SH-SY5Y (cell line): ENCODE data around the gene XRRA1.

ENCODE experiments used
- GATA2 ChIP-seq: IDR thresholded peaks from 2 replicates; pipeline ENCODE4 v1.6.1; 2011; ENCODE audit warnings: mild to moderate bottlenecking, low read depth, low read length
- GATA3 ChIP-seq: IDR thresholded peaks from 2 replicates; pipeline ENCODE4 v1.6.1; 2011; ENCODE audit warnings: low read depth, mild to moderate bottlenecking, low read length, moderate library complexity

The XRRA1 gene

DNA sequence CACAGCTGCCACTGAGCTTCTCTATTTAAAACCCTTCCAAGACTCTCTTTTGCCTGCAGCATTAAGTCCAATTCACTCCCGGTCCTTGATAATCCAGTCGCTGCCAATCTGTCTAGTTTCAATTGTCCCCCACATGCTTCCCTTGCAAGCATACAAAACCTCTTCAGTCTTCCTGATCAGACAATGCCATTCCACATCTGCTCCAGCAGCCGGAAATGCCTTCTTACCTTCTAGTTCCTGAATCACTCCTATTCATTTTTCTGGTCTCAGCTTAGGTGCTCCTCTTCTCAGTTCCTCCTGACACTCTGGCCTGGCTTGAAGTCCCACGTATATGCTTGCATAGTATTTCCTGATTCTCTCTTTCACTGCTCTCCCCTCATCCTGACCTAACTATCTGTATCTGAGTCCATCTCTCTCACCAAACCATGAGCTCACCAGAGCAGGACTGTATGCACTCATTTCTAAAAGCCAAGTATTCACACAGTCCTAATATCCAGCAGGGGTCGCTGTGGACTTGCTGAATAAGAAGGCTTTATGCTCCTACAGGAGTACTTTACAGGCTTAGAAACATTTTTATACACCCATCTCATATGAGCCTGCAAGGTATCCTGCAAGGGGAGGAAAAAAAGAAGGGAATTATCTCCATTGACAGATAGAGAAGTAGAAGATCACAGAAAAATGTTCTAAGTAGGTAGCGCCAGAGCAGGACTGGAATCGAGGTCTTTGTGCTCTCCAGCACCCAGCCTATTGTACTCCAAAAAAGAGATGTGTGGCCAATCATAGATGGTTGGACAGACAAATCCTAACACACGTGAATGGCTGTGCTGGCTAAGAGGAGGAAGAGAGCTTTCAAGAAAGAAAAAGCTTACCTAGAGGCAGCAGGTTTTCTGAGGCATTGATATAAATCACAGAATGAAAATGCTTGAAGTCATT, 19.2 kb downstream of the XRRA1 start:
- no peak for TF ChIP-seq GATA3
- no peak for TF ChIP-seq GATA2

DNA sequence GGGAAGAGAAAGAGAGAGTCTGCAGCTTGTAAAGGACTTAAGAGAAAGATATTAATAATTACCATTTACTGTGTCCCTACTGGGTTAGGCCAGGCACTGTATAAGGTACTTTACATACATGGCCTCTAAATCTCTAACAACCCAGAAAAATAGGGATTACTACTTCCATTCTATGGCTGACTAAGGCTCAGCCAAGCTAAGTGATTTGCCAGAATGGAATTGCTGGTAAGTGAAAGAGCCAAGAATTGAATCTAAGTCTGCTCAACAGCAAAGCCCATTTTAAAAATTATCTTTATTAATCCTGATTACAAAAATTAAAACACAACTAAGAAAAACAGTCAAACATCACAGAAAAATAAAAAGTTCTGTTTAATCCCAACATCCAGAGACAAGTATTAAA, 21.4 kb downstream of the XRRA1 start:
- TF ChIP-seq GATA2 (no peak), GATA3 (no peak)

DNA sequence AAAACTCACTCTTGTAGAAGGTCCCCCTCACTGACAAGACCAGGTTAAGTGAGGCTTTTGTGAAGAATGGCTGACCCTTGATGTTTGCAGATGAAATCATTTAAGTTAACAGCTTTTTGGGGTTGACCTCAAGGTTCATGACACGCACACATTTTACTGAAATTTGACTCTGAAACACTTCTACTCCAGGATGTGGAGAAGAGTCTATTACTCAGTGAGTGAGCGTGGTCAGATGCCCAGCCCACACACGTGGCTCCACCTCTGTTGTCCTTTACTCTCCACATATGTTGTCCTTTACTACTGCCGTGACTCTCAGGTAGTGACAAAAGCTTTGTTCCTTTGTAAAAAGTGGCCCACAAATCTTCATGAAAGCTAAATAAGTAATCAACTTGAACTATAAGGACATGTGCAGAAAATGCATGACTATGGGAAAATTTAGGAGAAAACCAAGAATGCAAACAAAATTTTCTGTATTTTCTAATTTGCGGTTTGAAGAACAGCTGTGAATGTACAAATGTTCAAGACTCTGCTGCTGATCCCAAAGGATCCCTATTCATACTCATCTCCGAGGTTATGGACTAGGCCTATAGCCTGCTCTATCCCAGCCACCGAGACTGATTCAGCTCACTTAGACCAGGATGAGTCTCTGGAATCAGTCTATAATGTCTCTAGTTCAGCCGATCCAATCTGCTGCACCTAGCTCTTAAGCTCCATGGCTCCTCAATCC, 22.4 kb downstream of the XRRA1 start:
- TF ChIP-seq GATA2, result no peak
- TF ChIP-seq GATA3, result no peak

DNA sequence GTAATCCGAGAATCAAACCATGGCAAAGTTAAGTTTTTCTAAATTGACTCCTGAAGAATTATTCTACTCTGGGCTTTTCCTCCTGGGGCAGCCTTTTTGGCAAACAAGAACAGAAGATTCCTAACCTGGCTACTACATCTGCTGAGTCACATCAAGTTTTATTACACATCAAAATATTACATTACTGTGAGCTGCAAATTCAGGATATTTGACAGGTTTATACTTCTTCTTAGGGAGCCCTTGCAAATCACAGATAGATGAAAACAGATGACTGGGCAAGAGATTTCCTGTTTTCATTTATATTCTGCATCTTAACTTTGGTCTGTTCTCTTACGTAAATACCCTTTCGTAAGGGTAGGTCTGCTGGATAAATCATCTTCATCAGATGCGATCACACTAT, 23.6 kb downstream of the XRRA1 start:
- TF ChIP-seq GATA2 (no peak), GATA3 (no peak)

DNA sequence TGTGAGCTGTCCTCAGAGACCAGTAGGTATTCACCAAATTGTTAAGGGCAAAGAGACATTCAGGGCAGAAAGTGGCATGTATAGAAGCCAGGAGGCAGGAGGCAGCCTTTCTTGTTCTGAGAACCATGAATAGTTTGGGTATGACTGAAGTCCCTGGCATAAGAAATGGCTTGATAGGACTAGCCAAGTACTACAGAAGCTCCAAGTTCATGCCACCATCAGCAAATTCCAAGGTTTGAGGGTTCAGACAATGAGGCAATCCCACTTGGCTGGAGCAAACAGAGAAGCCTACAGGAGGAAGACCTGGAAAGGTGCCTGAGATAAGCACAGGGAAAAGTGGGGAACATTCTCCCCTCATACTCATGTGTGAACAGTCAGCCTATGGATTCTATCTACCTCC, 25.8 kb downstream of the XRRA1 start:
- TF ChIP-seq GATA2 (no peak), GATA3 (no peak)

DNA sequence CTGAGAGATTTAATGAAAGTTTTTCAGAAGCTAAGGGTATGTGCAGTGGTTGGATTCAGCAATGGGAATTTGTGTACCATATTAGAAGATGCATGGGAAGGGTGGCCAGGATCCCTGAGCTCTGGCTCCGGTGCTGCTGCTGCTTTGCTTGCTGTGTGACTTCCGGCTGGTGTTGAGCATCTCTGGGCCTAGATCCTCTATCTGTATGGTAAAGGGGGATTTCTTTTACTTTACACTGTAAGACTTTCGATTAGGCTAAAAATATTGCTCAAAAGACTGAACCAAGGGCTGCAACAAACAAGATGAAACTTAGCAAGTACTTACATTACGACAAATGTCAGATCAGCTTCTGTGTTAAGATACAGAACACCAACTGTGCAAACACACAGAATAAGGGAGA, 39.1 kb downstream of the XRRA1 start:
- TF ChIP-seq GATA3 (no peak), GATA2 (no peak)

DNA sequence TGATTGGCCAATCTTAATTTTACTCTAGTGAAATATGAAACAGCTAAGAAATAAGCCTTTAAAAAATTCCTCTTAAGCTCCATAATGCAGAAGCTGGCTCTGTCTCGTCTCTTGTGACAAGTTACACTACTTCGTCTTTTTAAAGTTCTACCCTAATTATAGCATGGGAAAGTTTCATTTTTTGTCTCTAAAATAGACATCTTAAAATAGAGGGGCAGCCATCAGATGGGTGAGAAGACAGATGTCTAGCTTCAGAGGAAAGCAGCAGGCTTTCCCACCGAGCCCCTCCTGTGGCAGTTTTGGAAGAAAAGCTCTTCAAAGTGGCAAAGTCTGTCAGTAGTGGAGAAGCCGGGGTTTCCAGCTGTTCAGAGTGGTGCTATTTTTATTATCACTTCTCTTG, 39.5 kb downstream of the XRRA1 start:
- no peak for TF ChIP-seq GATA3

DNA sequence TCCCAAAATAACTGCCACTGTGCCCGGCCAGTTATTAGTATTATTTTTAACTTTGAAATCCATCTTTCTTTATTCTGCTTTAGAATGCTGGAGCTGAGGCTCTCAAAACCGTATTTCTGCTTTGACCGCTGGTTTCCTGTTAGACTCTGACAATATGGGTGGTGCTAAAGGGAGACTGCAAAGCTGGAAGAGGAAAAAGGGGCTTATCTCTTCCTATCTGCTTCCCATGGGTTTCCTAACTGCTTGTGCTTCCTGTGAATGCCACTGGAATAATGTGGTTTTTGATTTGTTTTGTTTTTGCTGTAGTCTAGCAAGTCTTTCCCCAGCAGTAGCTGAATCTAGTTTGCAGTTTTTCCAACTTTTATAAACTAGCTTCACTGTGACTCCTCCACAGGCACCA, 43.6 kb downstream of the XRRA1 start:
- TF ChIP-seq GATA3 (no peak), GATA2 (no peak)

DNA sequence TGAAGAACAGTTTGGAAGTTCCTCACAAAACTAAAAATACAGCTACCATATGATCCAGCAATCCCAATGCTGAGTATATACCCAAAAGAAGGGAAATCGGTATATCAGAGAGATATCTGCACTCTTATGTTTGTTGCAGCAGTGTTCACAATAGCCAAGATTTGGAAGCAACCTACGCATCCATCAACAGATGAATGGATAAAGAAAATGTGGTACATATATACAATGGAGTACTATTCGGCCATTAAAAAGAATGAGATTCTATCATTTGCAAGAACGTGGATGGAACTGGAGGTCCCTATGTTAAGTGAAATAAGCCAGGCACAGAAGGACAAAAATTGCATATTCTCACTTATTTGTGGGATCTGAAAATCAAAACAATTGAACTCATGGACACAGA, 46.5 kb downstream of the XRRA1 start:
- no peak for TF ChIP-seq GATA3
- TF ChIP-seq GATA2, result no peak

DNA sequence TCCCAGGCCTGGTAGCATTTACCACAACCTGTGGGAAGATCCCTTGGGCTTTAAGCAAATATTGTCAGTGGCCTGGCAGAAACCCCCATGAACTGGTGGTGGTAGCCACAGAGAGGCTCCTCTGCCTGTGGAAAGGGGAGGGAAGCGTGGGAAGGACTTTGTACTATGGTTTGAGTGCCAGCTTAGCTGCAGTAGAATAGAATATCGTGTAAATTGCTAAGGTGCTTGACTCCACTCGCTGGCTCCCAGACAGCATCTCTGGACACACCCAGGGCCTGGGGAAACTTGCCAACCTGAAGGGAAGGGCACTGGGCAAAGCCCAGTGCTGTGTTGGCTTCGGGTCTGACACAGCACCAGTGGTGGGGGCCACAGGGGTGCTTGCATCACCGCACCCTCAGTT, 52.6 kb downstream of the XRRA1 start:
- TF ChIP-seq GATA2 (no peak), GATA3 (no peak)

DNA sequence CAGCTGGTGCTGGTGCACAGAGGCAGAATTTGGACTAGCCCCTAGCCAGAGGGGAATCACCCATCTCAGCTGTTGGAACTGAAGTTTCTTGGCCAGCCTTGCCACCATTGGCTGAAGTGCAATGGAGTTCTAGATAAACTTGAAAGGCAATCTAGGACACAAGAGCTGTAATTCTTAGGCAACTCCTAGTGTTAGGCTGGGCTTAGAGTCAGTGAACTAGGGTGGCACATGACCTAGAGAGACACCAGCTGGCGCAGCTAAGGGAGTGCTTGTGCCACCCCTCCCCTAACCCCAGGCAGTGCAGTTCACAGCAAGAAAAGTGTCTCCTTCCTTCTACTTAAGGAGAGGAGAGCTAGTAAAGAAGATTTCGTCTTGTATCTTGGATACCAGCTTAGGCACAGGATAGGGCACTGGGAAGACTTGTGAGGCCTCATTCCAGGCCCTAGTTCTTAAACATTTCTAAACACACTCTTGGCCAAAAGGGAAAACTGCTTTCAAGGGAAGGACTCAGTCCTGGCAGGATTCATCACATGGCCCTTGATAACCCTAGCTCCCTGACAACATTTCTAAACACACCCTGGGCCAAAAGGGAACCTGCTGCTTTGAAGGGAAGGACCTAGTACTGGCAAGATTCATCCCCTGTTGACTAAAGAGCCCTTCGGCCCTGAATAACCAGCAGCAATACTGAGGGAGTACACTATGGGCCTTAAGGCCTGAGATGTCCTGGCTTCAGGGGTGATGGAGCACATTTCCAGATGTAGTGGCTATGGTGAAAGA, 53.4 kb downstream of the XRRA1 start:
- TF ChIP-seq GATA2 (no peak), GATA3 (no peak)

DNA sequence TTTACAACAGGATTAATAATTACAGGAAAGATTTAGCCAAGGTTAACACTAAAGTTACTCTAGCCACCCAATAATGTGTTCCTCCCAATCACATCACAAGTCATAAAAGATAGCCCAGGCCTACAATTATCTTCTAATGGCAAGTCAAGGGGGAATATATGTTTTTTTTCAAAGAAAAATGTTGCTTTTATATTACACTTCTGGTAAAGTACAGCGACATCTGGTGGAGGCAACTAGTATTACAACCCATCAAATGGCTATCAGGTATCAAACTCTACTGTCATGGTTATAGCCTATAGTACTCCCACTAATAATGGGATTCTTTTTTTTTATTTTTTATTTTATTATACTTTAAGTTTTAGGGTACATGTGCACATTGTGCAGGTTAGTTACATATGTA, 71.8 kb downstream of the XRRA1 start:
- TF ChIP-seq GATA2, result no peak
- no peak for TF ChIP-seq GATA3

DNA sequence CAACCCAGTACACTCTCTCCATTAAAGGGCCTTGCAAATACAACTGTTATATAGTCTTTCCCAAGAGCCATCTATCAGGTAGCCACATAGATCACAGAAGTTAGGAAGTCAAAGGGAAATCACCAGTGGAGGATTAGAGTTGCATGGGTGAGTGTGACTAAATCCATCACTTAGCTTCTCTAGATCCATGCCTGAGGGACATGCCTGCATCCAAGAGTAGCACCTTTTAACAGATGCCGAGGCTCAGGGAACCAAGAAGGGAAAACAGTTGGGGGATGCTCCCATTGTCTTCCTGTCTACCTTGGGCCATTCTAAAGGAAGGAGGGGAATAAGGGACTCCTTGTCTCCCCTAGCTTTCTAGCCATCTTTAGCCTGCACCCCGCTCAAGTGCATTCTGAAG, 77.9 kb downstream of the XRRA1 start:
- TF ChIP-seq GATA2 (no peak), GATA3 (no peak)

DNA sequence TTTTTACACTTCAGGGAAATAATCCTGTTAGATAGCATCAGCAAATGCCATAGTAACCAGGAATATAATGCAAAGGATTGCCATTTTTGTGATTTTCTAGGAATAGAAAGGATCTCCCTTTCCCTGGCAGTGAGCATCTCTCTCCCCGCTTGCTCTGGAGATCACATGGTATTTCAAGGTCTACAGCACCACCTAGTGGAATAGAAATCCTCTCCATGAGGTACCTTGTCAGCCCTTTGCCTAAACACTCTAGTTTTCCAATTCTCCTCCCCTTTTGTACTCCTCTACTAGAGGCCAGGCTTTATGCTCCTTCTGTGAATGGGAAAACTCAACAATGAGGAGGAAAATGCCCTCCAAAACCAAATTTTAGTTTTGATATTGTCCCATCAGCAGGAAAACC, 78.4 kb downstream of the XRRA1 start:
- TF ChIP-seq GATA3 (no peak), GATA2 (no peak)
